NK-92 treated with Interleukin-12 subunit alpha and Interleukin-12 subunit beta, amount 100 ng/mL, for 24 hours (cell line): ENCODE data around the gene RBM5.
"Not testable (repeated sequence)": the region's sequence is repeated elsewhere in the genome, so short reads cannot be mapped to it uniquely, and the experiment has no call there.

Experiments
- DNase-seq: peaks from one replicate; lab custom pipeline; 2025; lab: John Stamatoyannopoulos, UW

RBM5 gene

DNA sequence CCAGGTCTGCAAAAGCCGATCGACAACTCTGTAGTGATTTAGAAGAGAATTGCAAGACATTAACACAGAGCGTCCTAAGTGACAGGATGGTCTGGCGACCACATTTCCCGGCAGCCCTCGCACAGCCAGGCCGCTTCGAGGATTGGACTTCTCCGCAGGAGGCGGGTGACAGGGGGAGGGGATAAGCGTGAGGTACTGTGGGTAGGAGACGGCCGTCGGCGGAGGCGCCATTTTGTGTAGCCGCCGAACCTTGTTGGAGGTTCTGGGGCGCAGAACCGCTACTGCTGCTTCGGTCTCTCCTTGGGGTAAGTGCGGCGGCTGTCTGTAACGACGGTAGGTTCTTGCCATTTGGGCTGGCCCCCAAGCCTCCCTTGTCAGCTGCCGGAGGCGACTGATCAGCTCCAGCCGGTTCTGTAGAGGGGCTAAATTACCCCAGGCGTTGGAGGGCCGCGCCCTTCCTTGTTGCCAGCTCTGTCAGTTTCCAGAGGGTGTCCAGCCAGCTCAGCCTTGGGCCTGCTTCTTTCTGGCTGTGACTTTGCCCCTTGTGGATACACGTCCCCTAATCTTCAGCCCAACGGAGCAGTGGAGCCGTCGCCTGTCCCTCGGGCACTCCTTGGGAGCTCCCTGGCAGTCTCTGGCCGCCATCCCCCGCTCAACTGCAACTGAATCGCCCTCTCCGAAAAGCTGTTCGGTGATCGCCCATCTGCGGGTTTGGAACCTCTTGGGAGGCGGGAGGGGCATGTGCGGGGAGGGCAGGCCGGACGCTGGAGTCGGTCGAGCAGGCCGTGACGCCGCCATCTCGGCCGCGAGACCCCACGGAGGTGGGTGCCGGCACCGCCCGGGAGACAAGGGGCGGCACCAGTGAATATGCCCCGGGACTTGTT, at the start of gene RBM5:
RBM5 (plus strand) TSS at position 195 of the 884 bp plus-strand sequence. CDS start 1,516 bp downstream, outside the sequence.
- peak; percentile 84 for DNase-seq

GRCh38 chr3:50044976-50045375, 43.7 kb upstream of the RBM5 start:
- no peak for DNase-seq

- no peak for DNase-seq
Measured at GRCh38 chr3:50047426-50047825, 41.3 kb upstream of the RBM5 start.

DNA sequence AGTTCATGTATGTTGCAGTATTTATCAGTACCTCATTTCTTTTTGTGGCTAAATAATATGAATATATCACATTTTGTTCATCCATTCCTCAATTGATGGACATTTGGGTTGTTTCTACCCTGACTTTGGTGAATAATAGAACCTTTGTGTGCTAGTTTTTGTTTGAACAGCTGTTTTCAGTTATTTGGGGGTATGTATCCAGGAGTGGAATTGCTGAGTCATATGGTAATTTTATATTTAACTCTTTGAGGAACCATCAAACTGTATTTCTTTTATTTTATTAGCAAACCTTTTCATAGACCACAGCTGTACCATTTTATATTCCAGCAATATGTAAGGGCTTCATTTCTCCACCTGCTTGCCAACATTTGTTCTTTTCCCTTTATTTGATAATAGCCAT, 38.4 kb upstream of the RBM5 start:
- no peak for DNase-seq

DNA sequence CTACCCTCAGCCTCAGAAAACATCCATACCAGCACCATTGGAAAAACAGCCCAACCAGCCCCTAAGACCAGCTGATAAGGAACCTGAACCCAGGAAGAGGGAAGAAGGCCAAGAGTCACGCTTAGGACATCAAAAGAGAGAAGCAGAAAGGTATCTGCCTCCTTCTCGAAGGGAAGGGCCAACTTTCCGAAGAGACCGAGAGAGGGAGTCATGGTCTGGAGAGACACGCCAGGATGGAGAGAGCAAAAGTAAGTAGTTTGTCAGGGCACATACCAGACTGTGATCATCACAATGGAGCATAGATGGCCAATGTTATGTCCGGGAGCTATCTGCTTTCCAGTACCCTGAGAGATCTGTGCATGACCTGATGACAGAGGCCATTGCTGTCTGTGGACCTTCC, 31.0 kb upstream of the RBM5 start:
- no peak for DNase-seq

DNA sequence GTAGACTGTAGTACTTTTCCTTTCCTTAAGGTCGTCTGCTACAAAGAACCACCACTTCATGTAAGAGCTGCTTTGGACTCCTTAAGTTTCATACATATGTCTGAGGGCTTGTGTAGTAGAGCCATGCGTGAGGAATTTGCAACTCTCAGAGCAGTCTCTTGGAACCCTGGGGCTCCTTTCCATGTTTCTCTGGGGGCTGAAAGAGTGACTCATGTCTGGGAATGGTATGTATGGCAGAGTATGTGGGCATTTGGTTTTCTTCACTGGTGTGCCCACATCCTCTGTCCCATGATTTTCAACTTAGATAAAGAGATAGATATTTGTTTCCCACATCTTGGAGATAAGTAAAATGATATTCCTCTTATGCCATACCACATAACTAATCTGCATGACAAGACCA, 20.6 kb upstream of the RBM5 start:
- no peak for DNase-seq

GRCh38 chr3:50078091-50078490, 10.6 kb upstream of the RBM5 start:
- DNase-seq = no peak

DNA sequence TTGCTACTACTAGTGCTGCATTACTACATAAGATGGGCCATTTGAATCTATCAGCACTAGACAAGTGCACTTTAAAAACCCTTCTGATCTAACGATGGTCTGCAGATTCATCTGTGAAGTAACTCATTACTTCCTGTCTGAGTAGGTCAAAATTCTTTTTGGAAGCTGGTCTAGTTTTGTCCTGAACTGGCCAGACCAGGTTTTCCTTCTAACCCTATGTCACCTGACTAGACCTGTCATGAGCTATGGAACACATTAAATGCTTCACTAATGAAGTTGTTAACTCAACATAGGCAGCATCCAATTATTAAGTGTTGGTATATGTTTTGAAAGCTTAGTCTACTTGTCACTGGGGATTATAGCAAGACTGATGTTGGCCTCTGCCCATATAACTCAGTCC, 10.1 kb upstream of the RBM5 start:
- no peak for DNase-seq

- not testable (repeated sequence) for DNase-seq
Measured at GRCh38 chr3:50084951-50085350, 3.8 kb upstream of the RBM5 start.

- no peak for DNase-seq
Measured at GRCh38 chr3:50089609-50089945, 858 bp downstream of the RBM5 start.

DNA sequence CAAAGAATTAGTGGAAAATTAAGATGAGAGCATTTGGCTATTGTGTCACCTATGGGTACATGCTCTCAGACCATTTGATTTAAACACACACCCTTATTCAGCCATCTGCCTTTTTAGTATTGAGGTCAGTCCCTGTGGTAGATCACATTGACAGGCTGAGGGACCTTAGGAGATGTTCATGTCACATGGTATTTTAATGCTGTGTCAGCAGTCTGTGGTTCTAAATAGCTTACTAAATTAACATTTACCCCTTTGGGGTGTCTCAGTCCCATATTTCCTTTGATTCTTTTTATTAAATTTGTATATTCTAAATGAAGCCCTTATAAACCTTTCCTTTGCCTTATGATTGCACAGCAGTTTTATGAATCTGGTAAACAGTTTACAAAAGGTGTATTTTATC, 2.3 kb downstream of the RBM5 start:
- no peak for DNase-seq

DNA sequence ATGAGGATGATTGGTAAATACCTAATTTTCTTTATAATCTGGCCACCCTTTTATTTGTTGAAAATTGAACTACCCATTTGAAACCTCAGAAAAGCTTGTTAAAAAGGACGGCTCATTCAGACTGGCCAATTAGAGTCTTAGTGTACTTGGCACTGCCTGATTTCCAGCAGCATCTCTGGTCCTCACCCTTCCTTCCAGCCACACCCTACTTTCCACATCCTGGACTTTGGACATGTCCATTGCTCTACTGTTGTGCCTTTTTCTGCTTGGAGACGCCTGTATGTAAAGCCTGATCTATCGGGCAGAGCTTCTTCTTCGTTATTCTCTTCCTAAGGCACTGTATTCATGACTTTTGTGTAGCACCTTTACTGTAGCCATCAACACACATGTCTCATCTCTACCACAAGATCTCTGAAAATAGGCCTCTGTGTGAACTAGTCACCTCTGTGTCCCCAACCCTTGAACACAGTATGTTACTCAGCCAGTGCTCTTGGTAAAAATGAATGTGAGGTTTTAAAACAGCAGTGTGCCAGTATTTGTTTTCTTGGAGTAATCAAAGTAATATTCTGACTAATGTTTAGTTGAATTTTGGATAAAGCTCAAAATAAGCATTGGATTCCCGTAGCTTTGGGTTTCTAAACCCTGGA, 6.8 kb downstream of the RBM5 start:
- no peak for DNase-seq

GRCh38 chr3:50100386-50100785, 11.7 kb downstream of the RBM5 start:
- no peak for DNase-seq

DNA sequence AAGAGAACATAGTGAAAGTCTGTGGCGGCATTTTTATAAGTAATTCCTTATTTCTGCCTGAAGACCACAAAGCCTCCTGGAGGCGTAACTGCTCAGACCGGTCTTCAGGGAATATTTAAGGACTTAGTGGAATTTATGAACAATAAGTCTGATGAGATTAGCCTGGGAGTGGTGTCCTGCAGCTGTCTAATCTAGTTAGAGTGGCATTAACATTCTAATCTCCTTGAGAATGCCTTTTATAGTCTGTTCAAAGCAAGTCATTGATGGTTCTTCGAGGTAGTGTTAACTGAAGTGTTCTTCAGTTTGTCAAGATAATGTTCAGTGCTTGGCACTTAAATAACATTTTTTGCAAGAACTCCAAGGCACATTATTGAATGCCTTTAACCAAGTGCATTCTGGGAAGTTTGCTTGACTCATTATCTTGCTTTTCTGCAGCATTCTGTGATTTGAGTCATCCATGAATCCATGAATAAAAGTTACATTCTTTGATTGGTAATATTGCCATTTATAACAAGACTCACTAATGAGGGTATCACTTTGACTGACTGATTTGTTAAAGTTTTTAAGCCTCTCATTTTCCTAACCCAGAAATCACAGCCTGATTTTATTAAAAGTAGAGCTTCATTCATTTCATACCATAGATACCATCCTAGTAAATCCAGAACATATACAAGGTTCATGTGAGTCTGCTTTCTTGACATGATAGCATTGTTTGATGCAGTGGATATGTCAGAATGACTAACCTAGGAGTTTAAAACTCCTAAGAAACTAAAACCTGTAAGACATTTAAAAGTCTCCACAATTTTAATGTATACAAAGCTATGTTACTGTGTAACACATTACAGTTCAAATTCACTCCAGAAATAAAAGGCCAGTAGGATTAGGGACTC, 12.5 kb downstream of the RBM5 start:
- DNase-seq = no peak

GRCh38 chr3:50102558-50102957, 13.8 kb downstream of the RBM5 start:
- DNase-seq = no peak

GRCh38 chr3:50111757-50112156, 23.0 kb downstream of the RBM5 start:
- DNase-seq = no peak

DNA sequence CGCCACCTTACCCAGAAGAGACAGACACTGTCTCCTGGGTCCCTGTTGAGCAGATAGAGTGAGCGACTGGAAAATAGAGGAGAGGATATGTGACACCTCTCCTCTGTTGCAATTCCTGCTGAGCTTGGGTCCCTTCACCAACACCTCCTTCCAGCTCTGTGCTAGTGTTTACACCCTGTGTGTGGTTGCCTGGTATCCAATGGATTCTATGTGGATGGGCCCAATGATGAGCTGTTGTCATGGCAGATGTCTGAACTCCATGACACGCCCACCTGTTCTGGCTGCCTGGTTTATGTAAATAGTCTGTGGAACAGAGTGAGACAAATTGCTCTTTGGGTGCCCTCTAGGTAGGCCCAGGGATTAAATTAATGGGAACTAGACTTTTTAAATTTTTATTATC, 23.7 kb downstream of the RBM5 start:
- DNase-seq = no peak

- no peak for DNase-seq
Measured at GRCh38 chr3:50117120-50117519, 28.4 kb downstream of the RBM5 start.

DNA sequence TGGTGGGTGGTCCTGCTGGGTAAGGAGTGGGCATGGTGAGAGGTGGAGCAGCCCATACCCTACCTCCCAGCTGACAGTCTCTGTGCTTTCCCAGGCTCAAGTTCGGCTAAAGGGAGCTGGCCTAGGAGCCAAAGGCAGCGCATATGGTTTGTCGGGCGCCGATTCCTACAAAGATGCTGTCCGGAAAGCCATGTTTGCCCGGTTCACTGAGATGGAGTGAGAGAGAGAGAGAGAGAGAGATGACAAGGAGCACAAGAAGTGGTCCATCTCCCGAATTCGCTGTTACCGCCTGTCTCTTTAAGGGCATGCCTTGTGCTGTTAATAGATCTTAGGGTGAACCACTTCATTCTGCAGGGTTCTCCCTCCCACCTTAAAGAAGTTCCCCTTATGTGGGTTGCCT, 29.5 kb downstream of the RBM5 start:
- no peak for DNase-seq

DNA sequence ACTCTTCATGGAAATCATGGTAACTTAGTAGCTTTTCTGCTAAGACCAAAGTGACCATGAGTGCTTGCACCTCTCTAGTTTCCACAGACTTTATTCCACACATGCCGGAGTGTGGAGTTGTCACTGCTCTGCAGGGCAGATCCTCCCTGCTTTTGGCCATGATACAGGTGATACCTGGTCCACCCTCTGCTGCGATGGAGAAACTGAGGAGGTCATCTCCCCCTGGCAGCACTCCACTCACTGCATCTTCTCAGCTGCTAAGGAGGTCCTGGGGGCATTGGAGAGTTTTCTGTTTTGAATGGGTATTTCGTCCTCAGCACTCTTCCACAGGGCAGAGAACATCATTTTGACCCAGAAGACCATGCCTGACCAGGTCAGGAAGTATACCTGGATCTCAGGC, 31.1 kb downstream of the RBM5 start:
- DNase-seq = no peak

GRCh38 chr3:50120364-50121071, 31.8 kb downstream of the RBM5 start:
- DNase-seq = no peak
